Lower lobe of right lung (tissue), 2 donors: Measurements from ENCODE around the gene STARD3NL. TPM values are rescaled to one million over a fixed set of nuclear protein-coding genes. Genes with fewer than 3 reads are reported as not detected.
"Not testable (repeated sequence)": the region's sequence is repeated elsewhere in the genome, so short reads cannot be mapped to it uniquely, and the experiment has no call there.

Source experiments
- ATAC-seq, 2 donors: fragments of 200-7000 bp; cut with Tn5 transposase; one replicate each; pipeline ENCODE4 v1.9.1; 2020 to 2022; ENCODE audit warnings: mild to moderate bottlenecking in 2 of 2, moderate library complexity in 2 of 2
- DNase-seq: peaks from one replicate; pipeline ENCODE4 v3.0.0-alpha.2; 2020
- H3K27ac ChIP-seq: fragments of 200-600 bp; one replicate; pipeline ENCODE4 v1.8.0; 2022
- H3K27me3 ChIP-seq: fragments of 200-600 bp; one replicate; pipeline ENCODE4 v1.8.0; 2022; ENCODE audit warnings: low read depth
- H3K36me3 ChIP-seq: fragments of 200-600 bp; one replicate; pipeline ENCODE4 v1.8.0; 2022; ENCODE audit warnings: mild to moderate bottlenecking
- H3K4me1 ChIP-seq: fragments of 200-600 bp; one replicate; pipeline ENCODE4 v1.8.0; 2022
- H3K4me3 ChIP-seq: fragments of 200-600 bp; one replicate; pipeline ENCODE4 v1.8.0; 2022; ENCODE audit warnings: mild to moderate bottlenecking
- H3K9me3 ChIP-seq: fragments of 200-600 bp; one replicate; pipeline ENCODE4 v1.8.0; 2022
- intact Hi-C: fragments of 100-400 bp; cut with DNase I; formaldehyde crosslinking; loops from one replicate; pipeline ENCODE4 v1.11.0; 2022
- total RNA-seq: library from RNA; stranded (reverse); fragmentation: NEBNext Ultra II Directional; extraction: Animal tissue kit (Norgen Biotek cat#: 25700); gene quantifications from one replicate; pipeline ENCODE4 v1.2.1, GENCODE V29; 2021
- TF ChIP-seq, protein P1 (sequence below): fragments of 200-600 bp; IDR thresholded peaks from one replicate; pipeline ENCODE4 v1.8.0; 2022; ENCODE audit warnings: antibody characterized with exemption, mild to moderate bottlenecking
- donor health status: DM: no; HTN: yes; CAD: no; lungs with severe emphysema.

Gene STARD3NL
- total RNA-seq, 1 donor from 2014 or later = 49.8 TPM

DNA sequence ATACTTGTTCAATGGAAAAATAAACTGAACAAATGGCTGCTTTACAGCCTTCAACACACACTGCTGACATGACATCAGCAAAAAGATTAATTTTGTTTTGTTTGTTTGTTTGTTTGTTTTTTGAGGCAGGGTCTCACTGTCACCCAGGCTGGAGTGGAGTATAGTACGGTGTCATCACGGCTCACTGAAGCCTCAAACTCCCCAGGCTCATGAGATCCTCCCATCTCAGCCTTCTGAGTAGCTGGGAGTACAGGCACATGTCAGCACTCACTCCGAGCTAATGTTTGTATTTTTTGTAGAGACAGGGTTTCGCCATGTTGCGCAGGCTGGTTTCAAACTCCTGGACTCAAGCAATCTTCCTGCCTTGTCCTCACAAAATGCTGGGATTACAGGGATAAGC, 84.5 kb downstream of the STARD3NL start:
- no peak overlapping the region for H3K27ac ChIP-seq
- no peak overlapping the region for H3K4me3 ChIP-seq
- H3K4me1 ChIP-seq = no peaks in the 10 kb centered on the region
- DNase-seq = no peak
- intact Hi-C loops = no loop called here
- H3K36me3 ChIP-seq = no peaks in the 10 kb centered on the region
- H3K9me3 ChIP-seq = no peaks in the 10 kb centered on the region
- ATAC-seq = no peak
- no peaks in the 10 kb centered on the region for H3K27me3 ChIP-seq
- TF ChIP-seq, protein P1, sequence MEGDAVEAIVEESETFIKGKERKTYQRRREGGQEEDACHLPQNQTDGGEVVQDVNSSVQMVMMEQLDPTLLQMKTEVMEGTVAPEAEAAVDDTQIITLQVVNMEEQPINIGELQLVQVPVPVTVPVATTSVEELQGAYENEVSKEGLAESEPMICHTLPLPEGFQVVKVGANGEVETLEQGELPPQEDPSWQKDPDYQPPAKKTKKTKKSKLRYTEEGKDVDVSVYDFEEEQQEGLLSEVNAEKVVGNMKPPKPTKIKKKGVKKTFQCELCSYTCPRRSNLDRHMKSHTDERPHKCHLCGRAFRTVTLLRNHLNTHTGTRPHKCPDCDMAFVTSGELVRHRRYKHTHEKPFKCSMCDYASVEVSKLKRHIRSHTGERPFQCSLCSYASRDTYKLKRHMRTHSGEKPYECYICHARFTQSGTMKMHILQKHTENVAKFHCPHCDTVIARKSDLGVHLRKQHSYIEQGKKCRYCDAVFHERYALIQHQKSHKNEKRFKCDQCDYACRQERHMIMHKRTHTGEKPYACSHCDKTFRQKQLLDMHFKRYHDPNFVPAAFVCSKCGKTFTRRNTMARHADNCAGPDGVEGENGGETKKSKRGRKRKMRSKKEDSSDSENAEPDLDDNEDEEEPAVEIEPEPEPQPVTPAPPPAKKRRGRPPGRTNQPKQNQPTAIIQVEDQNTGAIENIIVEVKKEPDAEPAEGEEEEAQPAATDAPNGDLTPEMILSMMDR = no peak

GRCh38 chr7:38263274-38263673, 85.2 kb downstream of the STARD3NL start:
- H3K9me3 ChIP-seq, H3K27ac ChIP-seq, intact Hi-C loops, H3K4me3 ChIP-seq, H3K27me3 ChIP-seq, ATAC-seq, DNase-seq, H3K4me1 ChIP-seq, H3K36me3 ChIP-seq: not testable (repeated sequence)

GRCh38 chr7:38264602-38265001, 86.6 kb downstream of the STARD3NL start:
- DNase-seq, H3K4me3 ChIP-seq, H3K36me3 ChIP-seq, H3K27ac ChIP-seq, H3K4me1 ChIP-seq, ATAC-seq, H3K27me3 ChIP-seq, H3K9me3 ChIP-seq, intact Hi-C loops: not testable (repeated sequence)

- DNase-seq, ATAC-seq, intact Hi-C loops: not testable (repeated sequence)
Measured at GRCh38 chr7:38265958-38266357, 87.9 kb downstream of the STARD3NL start.

DNA sequence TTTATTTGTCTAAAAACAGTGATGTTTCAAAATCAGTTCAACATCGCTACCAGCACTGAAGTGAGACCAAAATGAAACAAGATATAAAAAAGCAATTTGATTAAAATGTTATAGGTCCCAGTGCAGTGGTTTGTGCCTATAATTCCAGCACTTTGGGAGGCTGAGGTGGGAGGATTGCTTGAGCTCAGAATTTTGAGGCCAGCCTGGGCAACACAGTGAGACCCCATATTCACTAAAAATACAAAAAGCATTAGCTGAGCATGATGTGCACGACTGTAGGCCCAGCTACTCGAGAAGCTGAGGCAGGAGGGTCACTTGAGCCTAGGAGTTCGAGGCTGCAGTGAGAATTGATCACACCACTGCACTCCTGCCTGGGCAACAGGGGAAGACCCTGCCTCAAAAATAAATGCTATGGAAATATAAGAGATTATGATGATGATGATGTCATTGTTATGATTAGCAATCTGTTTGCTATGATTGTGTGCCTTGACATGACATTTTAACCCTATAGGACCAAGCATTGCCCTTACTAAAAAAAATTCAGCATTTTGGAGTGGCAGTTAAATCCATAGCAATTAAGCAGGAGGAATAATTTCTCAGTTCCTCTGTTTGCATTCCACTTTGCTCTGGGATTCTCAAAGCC, 91.8 kb downstream of the STARD3NL start:
- H3K4me3 ChIP-seq, H3K4me1 ChIP-seq, ATAC-seq, DNase-seq, H3K27ac ChIP-seq, H3K9me3 ChIP-seq, H3K27me3 ChIP-seq, H3K36me3 ChIP-seq, intact Hi-C loops: not testable (repeated sequence)

More at GRCh38 chr7:38265958-38266357, 87.9 kb downstream of the STARD3NL start:
- not testable (repeated sequence) for H3K36me3 ChIP-seq, H3K4me3 ChIP-seq, H3K27me3 ChIP-seq, H3K27ac ChIP-seq, H3K4me1 ChIP-seq, H3K9me3 ChIP-seq

DNA sequence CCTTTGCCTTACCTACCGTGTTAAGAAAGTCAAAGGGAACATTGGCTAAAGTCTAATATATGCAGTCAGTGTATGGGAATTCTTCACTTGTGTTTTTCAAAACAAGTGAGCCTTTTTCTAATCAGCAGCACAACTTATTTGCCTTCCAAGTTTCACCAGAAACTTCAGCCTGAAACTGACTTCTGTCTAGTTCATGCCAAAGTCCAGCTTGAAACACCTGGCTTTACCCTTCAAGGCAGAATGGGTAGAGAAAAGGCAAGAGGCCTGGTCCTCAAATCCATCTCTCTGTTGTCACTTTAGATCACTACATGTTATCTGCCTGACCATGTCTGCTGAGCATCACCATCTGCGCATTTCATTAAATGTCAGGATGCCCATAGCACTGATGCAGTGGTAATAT, 92.4 kb downstream of the STARD3NL start:
- DNase-seq, H3K27me3 ChIP-seq, H3K9me3 ChIP-seq, H3K4me1 ChIP-seq, H3K36me3 ChIP-seq, H3K4me3 ChIP-seq, H3K27ac ChIP-seq, intact Hi-C loops, ATAC-seq: not testable (repeated sequence)

DNA sequence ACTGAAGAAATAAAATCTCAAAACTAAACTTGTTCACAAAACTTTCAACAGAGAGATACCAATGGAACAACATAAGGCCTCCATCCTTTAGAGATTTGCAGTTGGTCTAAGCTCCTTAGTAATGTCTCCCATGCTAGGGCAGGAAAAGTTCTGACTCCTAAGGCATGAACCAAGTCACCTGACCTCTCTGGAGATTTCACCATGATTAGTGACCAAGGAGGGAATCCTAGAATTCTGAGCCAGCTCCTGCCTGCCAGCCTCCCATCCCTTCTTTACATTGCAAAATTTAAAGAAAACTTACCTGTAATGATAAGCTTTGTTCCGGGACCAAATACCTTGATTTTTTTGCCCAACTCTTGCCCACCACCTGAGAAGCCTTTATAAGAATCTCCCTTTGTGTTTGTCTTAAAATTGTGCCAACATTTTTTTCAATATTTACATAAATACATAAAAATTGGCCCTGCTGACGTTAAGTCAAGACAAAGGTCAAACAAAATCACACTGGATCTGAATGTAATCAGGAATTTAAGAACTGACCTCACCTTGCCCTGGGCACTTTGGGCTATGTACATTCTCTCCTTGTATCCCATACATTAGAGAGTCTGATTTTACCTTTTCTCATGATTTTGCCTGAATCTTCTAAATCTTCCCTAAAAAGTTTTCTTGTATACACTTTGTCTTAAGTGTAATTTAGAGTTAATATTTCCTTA, 95.4 kb downstream of the STARD3NL start, which contains the start of gene TARP:
TARP (minus strand) TSS at position 351 of the 710 bp plus-strand sequence.
- intact Hi-C loops = no loop called here
- no peaks in the 10 kb centered on the region for H3K36me3 ChIP-seq
- H3K4me3 ChIP-seq = no peak within 1 kb of the TSS
- ATAC-seq (no peak), DNase-seq (no peak)
- H3K27ac ChIP-seq = no peak within 1 kb of the TSS
- H3K27me3 ChIP-seq = no peaks in the 10 kb centered on the region
- H3K4me1 ChIP-seq = no peaks in the 10 kb centered on the region
- no peaks in the 10 kb centered on the region for H3K9me3 ChIP-seq
- TF ChIP-seq, protein P1 = no peak

DNA sequence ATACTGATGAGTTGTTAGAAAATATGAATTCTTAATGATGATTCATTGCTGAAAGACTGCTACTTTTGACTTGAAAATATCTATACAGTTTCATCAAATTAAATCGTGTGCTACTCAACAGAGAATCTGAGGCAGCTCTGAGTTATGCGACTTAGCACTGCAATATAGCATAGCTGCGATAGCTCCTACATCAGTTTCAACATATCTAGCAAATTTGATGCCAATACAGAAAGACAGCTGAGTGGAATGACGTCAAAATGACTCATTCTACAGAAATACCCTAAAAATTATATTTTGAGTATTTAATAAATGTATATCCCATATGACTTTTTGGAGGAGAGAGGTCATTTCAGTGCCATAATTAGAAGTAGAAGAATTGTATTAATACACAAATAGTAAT, 96.4 kb downstream of the STARD3NL start:
- Histone ChIP-seq H3K36me3 (no peaks in the 10 kb centered on the region), H3K27me3 (no peaks in the 10 kb centered on the region), H3K27ac (no peak overlapping the region), H3K4me1 (no peaks in the 10 kb centered on the region), H3K4me3 (no peak overlapping the region), H3K9me3 (no peaks in the 10 kb centered on the region)
- ATAC-seq (no peak), DNase-seq (no peak)
- intact Hi-C loops = no loop called here
- TF ChIP-seq, protein P1 = no peak
